NCI-H82 treated with DMSO at 0.1 percent for 48 hours (cell line): ENCODE measurements around the gene FHDC1.
"Not testable (repeated sequence)": the region's sequence is repeated elsewhere in the genome, so short reads cannot be mapped to it uniquely, and the experiment has no call there.

Experiments used
- DNase-seq: peaks from one replicate; lab custom pipeline; 2025; ENCODE audit not compliant: unreplicated experiment; lab: John Stamatoyannopoulos, UW

FHDC1 gene

GRCh38 chr4:152935631-152936445 is at the start of gene FHDC1:
Gene FHDC1 (plus strand): TSS chr4:152936323. CDS start chr4:152943058, 6,735 bp downstream.
- DNase-seq = no peak

DNA sequence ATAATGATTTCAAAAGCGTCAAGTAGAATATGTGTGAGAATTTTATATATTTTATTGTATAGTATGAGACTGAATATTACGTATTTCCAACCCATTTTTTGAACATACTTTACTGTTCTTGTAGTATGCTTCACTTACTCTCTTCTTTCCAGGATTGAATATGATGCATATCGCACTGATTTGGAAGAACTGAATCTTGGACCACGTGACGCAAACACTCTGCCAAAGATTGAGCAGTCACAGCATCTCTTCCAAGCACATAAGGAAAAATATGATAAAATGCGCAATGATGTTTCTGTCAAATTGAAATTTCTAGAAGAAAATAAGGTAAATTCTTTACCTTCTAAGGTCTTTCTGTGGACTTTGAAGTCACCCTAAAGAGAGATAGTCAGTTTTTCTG is 48.1 kb upstream of the FHDC1 start:
- no peak for DNase-seq

GRCh38 chr4:152892974-152893373 is 43.1 kb upstream of the FHDC1 start:
- no peak for DNase-seq

DNA sequence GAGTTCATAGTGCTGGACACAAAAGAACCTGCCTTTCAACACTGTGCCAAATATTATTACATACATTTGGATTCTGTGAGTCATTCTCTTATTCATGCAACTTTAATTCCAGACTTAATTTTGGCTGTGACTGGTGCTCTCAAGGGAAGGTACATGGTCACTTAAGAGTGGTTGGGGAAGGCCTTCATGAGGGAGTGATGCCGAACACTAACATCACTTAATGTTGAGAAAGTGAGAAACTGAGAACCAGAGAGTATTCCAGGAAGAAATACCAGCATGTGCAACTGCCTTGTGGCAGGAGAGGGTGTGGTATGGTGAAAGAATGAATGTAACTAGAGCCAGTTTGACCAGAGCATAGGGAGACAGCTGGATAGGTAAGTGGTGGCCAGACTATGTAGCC is 41.5 kb upstream of the FHDC1 start:
- DNase-seq = no peak

DNA sequence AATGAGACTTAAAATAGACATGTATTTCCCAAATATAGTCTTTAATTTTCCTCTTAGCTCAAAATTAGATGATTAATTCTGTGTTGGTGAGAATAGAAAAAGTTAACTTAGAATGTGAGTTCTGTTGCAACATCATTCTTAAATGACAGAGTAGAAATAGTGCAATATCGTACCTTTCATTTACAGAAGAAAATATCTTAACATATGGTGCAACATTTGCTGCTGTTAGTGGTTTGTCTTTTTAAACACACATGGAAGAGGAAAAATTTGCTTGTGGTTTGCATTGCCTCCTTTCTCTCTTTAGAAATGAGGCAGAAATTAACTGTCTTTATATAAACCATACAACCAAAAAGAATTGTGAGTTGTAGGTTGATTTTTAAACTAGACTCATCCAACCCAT is 39.3 kb upstream of the FHDC1 start:
- no peak for DNase-seq

GRCh38 chr4:152898133-152898532 is 38.0 kb upstream of the FHDC1 start:
- not testable (repeated sequence) for DNase-seq

GRCh38 chr4:152898606-152899005 is 37.5 kb upstream of the FHDC1 start:
- no peak for DNase-seq

DNA sequence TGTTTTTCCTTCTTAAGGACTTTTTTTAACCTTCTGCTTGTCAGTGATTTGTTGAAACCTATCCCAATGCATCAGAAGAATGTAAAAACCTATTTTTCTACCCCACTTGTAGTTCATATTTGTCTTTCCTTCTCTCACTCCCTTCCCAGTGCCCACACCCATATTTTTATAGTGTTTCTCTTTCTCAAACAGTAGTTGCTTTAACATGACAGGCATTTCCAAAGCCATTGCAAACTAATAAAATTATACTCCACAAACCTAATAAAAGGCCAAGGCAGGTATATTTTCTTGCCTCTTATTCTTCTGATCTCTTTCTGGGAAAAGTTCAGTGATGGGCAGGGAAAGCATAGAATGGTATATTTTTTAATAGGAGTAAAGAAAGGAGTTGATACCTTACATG is 35.7 kb upstream of the FHDC1 start:
- DNase-seq = no peak

DNA sequence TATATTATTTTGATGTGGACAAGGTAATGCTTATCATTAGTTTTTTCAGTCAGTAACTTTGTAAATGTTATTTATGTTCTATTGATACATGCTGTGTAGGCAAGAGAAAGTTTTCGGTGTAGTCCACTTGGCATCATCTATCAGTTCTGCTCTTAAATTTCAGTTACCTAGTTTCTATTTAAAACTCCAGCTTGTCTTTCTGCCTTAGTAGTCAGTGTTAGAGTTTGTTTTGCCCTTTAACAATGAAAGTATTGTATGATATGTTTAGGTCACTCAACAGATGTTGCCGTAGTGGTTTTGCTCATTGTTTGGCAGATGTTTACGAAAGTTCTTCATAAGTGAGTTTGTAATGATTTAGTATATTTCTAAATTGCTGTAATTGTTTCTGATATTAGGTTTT is 34.9 kb upstream of the FHDC1 start:
- no peak for DNase-seq

DNA sequence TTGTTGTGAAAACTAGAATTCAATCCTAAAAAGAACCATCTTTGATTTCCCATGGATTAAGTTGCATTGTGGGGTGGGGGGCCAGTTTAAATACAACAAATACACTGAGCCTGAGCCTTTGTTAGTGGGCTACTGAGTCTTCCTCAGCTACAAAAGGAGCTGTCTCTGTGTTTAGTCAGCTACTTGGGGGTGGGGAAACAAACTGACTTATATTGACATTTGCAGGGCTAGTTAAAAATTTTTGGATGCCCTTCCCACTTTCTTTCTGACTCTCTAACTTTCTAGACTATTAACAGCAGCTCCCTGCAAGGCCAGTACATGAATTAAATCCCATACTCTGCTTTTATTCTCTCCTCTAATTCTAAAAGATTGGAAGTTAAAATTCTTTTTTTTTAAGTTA is 32.5 kb upstream of the FHDC1 start:
- no peak for DNase-seq

DNA sequence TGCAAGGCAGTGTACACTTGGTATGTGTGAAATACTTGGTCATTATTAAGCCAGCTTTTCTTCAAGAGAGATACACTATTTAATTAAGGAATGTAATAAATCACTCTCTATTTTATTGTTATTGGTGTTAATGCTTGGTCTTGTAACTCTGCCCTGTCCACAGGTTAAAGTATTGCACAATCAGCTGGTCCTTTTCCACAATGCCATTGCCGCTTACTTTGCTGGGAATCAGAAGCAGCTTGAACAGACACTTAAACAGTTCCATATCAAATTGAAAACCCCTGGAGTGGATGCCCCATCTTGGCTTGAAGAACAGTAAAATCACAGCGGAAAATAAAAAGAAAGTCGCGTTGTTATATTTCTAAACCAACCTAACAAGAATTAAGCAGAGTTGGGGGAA is 26.2 kb upstream of the FHDC1 start:
- no peak for DNase-seq

GRCh38 chr4:152910521-152910920 is 25.6 kb upstream of the FHDC1 start:
- no peak for DNase-seq

- DNase-seq = no peak
These were observed 18.4 kb upstream of the FHDC1 start for GRCh38 chr4:152917543-152918395.

GRCh38 chr4:152919826-152920225 is 16.3 kb upstream of the FHDC1 start:
- DNase-seq = no peak

GRCh38 chr4:152920768-152921167 is 15.4 kb upstream of the FHDC1 start:
- DNase-seq = no peak

DNA sequence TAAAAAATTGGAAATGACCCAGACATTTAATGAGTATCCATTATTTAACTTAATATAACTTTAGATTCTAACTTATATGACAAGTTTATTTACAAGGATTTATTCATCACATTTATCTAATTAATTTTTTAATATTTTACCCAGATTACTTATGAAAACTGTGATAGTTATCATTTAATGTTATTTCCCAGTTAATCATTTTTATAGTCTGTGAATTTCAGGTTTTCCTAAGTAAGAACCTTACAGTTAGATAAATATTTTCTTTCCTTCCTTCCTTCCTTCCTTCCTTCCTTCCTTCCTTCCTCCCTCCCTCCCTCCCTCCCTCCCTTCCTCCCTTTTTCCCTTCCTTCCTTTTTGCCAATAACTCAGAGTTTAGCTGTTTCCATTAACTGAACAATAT is 14.8 kb upstream of the FHDC1 start:
- DNase-seq = no peak

- no peak for DNase-seq
These were observed 10.3 kb upstream of the FHDC1 start for GRCh38 chr4:152925851-152926250.

GRCh38 chr4:152926959-152927358 is 9.2 kb upstream of the FHDC1 start:
- no peak for DNase-seq

- DNase-seq = no peak
These were observed 8.4 kb upstream of the FHDC1 start for GRCh38 chr4:152927737-152928136.

GRCh38 chr4:152928286-152928685 is 7.8 kb upstream of the FHDC1 start:
- no peak for DNase-seq

DNA sequence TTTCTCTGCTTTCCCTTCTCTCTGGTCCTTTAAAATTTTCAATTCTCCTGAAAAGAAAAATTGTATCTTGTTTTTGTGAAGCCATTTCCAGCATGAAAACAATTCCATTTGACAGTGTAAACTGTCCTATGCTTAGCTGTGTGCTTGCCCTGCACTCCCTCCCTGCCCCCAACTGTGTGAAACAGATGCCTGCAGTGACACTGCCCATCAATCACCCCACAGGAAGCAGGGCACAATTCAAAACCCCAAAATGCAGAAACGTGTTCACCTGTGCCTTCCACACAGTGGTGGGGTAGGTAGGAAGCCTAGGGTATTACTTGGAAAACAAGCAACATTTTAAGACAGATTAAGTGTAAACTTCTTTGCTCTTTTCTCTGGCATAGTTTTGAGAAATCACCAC is 6.2 kb upstream of the FHDC1 start:
- peak; percentile 5 for DNase-seq

DNA sequence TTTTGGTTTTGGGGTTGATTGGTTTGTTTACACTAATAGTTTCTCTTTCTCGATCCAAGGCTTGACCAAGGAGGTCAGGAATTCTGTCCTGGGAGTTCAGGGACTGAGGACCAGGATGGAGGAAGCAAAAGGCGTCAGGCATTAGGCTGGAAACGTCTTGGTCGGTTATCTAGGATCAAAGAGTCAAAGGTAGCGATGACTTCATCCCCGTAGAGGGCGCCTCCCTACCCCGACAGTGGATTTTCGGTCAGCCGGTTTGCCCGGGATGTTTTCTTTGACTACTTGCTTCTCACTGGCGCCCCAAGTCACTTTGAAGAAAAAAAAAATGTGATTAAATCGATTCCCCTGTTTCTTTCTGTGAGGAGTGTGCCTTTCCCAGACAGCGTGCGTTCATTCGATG is 980 bp upstream of the FHDC1 start:
- no peak for DNase-seq
